HG02885 (cell line): ENCODE data around the gene TBC1D19.

Experiments
- ATAC-seq: cut with Tn5 transposase; IDR thresholded peaks from one replicate; pipeline ENCODE4 v1.9.1; 2021; ENCODE audit warnings: mild to moderate bottlenecking; ENCODE audit not compliant: unreplicated experiment, poor library complexity

TBC1D19 gene

DNA sequence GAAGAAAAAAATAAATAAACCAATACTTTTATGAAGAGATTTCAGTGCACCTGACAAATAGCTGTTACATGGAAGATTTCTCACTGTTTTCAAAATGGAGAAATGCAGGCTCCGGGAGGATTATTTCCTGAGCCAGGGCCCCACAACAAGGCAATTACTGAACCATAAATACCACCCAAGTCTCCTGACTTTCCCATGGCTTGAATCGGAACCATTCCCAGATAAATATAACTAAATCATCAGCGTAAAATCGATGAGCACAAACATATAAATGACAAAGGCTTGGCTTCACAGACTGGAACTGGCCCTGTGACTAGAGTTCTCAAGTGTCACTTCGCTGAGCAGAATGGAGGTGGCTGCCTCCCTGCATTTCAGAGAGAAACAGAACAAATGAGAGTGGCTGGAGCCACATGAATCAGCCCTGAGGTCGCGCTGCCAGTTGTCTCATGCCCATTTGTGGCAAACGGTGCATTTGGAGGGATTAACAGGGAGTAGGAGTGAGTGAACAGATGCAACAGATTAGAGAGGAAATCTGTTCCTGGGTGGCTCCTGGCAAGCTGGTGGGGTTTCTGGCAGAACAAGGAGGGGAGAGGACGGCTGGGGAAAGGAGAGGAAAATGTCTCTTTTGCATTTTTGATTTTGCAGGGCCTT, 219.5 kb downstream of the TBC1D19 start:
- no peak for ATAC-seq

GRCh38 chr4:26804451-26804850, 220.6 kb downstream of the TBC1D19 start:
- ATAC-seq = no peak

DNA sequence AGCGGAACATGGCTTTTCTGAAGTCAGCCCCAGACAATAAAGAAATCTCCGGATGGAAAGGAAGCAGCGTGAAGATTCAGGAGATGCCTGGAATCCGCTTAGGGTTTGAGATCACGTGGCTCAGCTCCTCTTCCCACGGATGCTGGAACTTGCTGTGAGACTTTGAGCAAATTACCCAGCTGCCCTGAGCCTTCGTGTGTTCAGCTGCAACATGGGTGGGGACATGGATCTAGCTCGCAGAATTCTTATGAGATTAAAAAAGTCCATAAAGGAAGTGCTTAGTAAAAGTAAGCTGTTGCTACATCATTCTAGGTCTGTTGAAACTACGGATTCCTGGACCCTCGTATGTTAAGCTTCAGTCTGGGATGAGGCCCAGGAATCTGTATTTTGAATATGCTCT, 221.0 kb downstream of the TBC1D19 start:
- ATAC-seq = no peak
